HG02852 (cell line): ENCODE results near the gene SHE.
"Not testable (repeated sequence)": the region's sequence is repeated elsewhere in the genome, so short reads cannot be mapped to it uniquely, and the experiment has no call there.

Experiments used
- ATAC-seq: cut with Tn5 transposase; IDR thresholded peaks from one replicate; pipeline ENCODE4 v1.9.1; 2021; ENCODE audit warnings: mild to moderate bottlenecking, moderate library complexity; ENCODE audit not compliant: unreplicated experiment

The SHE gene

DNA sequence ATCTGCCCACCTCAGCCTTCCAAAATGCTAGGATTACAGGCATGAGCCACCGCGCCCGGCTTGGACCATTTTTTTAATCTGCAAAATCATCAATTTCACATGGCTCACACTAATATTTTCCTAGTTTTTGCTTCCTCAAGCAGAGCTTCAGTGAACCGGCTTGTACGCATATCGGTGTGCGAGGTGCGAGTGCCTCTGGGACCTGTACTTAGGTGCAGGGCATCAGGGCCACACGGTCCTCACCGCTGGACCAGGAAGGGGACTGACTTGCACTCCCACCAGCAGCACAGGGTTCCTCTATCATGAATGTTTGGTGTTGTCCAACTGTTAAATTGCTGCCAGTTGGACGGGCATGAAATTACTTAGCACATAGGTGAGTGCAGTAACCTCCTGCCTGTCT lies 15.4 kb upstream of the SHE start:
- ATAC-seq: no peak

GRCh38 chr1:154514066-154514553 lies 11.9 kb upstream of the SHE start:
- ATAC-seq: no peak

- ATAC-seq: no peak
Measured at GRCh38 chr1:154512760-154513159, 10.5 kb upstream of the SHE start.

DNA sequence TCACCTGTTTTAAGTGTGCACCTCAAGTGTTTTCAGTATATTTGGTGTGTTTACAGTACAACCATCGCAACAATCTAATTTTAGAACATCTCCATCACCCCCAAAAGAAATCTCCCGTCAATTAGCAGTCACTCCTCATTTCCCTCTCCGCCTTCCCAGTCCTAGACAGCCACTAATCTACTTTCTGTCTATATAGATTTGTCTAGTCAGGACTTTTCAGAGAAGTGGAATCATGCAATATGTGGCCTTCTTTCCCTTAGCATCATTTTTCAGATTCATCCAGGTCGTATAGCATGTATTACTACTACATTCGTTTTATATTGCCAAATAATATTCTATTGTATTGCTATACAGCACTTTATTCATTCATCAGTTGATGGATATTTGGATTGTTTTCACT lies 1.7 kb upstream of the SHE start:
- ATAC-seq: no peak

DNA sequence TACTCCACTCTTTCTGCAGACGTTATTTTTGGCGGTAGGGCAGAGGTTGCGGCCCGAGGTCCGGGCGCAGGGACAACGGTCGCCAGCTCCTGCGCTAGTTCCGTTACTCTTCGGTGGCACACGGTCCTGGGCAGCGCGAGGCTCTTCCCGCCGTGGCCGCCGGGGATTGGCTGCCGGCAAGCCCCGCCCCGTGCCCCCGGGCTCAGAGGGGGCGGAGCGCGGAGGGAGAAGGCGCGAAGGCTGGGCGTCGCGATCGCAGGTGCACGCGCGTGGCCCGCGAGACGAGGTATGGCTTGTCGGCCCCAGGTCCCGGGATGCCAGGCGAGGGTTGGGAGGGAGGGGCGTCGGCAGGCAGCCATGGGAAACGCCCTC lies 518 bp upstream of the SHE start:
- no peak for ATAC-seq

DNA sequence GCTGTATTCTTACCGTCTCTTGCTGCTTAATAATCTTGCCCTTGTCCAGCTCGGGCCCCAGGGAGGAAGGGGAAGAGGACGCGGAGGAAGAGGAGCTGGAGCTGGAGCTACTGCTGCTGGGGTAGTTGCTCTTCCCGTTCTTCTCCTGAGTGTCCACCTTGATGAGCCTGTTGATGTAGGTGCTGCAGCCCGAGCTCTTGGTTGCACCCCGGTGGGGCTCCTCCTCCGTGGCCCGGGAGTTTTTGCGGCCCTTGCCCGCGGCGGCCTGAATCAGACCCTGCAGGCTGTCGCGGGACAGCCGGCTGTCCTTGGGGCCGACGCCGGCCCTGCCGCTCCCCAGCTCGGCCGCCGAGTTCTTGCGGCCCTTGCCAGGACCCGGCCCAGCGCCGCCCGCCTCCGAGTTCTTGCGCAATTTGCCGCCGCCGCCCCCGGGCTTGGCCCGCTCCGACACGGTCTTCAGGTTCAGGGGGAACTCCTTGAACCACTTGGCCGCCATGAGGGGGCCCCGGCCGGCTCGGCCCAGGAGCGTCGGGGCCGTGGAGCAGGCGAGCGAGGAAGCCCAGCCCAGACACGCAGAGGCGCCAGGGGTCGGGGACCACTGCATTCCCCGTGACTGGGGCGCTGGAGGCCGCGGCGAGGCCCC lies 668 bp downstream of the SHE start:
- ATAC-seq: no peak

DNA sequence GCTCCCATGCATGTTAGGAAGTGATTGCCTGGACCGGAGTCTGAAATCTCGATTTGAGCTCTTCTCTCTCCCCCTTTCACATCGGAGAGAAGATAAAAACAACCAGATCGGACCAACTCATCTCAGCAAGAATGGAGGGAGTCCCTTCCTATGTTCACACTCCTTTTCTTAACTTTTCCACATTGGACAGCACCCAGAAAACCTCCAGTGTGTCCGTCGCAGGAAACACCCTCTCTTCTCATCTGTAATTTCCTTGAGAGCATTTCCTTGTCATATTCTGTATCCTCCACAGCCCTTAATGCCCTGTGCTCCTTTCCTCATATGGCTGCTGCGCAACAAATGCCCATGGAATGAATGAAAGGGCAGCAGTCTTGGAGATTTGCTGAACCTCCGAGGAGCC lies 1.7 kb downstream of the SHE start:
- ATAC-seq: no peak

DNA sequence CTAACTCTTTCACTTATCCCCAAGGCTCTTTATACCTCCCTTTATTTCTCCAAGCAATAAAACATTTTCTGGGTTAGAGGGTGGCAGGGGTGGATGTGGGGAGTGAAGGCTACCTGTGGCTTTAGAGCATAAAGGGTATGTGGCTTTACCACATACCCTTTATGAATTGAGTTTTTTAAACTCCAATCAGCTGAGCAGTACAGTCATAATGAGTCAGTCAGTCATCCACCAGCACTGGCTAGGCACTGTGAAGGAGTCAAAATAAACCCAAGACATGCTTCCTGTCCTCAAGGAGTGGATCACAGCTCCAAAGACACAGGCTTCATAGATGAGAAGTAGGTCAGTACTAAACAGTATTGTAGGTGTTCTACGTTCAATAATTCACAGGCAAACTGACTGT lies 2.8 kb downstream of the SHE start:
- ATAC-seq: no peak

DNA sequence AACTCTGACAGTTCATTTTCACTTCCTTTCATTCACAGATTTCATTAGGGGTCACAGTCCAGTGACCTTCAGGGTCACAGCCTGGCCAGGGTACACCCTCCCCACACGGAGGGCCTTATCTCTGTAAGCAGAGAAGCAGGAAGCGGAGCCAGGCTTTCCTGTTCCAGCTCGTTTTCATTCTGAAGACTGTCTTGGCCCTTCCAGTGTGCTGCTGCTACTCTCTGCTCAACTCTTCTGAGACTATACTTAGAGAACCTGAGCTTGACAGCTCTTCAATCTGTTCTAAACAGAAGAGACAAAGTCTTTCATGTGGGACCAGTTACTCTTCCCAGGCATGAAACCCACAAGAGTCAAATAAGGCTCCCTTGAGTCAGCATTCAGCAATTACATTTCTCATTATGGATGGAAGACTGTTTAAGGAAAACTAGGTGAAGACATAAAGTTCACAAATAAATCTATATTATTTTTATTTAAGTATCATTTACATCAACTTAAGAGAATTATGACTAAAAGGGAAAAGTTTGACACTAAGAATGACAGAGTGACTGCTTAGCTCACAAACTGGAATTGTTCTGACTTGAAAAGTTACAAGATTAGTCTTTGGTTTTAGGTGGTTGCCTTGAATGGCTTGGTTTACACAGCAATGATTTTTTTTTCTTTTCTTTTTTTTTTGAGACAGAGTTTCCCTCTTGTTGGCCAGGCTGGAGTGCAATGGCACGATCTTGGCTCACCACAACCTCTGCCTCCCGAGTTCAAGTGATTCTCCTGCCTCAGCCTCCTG lies 5.0 kb downstream of the SHE start:
- ATAC-seq: peak; percentile 45

- ATAC-seq: no peak
Measured at GRCh38 chr1:154496383-154496782, 5.8 kb downstream of the SHE start.

GRCh38 chr1:154495496-154496273 lies 6.5 kb downstream of the SHE start:
- no peak for ATAC-seq

- ATAC-seq: no peak
Measured at GRCh38 chr1:154493276-154493675, 8.9 kb downstream of the SHE start.

- peak; percentile 45 for ATAC-seq
Measured at GRCh38 chr1:154492115-154492514, 10.1 kb downstream of the SHE start.

GRCh38 chr1:154490317-154490716 lies 11.9 kb downstream of the SHE start:
- no peak for ATAC-seq

DNA sequence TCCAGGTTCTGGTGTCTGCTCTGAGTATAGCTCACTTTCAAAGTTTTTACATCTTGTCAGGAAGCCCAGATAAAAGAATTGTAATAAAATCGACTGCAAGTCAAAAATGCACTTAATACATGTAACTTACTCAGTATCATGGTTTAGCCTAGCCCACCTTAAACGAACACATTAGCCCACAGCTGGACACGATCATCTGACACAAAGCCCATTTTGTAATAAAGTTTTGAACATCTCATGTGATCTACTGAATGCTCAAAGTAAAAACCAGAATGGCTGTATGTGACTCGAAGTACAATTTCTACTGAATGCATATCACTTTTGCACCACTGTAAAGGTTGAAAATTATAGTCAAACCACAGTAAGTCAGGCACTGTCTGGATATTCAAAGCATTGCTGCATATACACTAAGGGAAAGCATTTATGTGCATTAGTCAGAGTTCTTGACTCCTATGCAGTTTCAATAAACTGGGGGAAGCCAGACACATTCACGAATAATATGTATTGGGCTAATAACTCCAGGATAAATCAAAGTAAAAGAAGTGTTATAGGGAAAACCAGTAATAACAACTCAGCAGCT lies 12.4 kb downstream of the SHE start:
- no peak for ATAC-seq

DNA sequence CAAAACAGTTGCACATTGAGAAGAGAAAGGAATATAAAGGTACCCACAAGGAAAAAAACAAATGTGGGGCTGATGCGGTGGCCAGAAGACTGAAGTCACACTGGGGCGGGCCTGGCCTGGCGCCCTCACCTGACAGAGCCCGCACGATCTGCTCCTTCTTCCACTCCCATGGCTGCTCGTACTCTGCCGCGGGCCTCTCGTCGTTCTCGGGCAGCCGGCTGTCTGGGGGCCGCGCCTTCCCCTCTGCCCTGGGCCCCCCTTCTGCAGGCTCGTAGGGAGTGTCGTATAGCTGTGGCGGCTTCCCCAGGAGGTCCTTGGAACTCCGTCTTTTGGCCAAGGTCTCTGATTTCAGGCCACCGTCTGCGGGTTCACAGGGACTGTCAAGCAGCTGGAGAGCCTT lies 13.3 kb downstream of the SHE start:
- no peak for ATAC-seq

- ATAC-seq: not testable (repeated sequence)
Measured at GRCh38 chr1:154486756-154487155, 15.5 kb downstream of the SHE start.

DNA sequence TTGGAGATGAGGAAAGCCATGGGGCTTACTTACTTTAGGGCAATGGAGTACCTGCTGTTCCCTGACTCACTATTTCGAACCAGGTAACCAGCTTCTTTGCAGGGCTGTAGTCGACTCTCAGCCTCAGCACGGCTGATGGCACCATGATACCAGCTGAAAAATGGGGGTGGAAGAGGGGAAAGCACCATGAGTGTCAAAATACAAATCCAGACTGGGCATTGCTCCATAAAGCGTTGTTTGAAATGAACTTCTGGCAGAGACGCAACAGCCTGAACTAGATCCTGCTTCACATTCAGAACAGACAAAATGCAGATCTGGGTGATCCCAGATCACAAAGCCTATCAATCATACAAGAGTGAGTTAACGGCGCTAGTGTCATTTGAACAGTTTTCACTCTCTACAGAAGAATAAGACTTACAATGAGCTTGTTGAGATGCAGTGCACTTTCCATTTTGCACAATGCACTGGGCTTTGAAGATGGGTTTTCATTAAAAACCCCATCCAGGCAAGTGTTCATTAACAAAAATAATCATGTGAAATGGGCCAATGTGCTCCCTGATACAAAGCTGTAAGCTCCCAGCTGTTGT lies 16.2 kb downstream of the SHE start:
- ATAC-seq: no peak

GRCh38 chr1:154485106-154485505 lies 17.1 kb downstream of the SHE start:
- ATAC-seq: no peak

DNA sequence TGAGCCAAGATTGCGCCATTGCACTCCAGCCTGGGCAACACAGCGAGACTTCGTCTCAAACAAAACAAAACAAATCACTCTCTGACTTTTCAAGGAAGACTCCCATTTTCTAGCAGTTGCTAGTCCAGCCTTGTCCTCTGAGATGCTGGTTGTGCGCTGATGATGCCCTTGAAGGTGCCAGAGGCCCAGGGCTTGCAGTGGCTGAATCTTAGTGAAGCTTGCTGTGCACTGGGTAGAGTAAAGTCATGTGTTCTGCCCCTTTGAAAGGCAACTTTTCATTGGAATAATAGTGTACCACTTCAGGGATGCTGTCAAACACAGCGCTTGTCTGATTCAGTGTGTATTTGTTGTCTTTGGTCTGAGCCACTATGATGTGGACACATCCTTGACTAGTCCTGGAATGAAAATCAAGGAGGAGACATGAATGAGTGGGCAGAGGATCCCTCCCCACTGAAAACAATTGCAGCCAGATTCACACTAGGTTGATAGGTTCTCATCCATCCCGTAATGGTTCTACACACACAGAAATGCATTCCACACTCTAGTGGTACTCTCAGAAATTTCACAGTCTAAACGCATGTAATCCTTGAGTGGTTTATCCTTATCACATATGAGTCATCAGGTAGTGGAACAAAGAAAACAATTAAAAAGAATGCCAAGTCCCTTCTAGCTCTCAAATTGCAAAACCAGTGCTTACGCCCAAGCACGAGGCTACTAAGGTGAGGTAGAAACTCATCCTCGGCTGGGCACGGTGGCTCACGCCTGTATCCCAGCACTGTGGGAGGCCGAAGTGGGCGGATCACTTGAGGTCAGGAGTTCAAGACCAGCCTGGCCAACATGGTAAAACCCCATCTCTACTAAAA lies 18.0 kb downstream of the SHE start:
- no peak for ATAC-seq
